HCT116 (cell line): ENCODE measurements around the gene LRP11. TPM values are rescaled to one million over a fixed set of nuclear protein-coding genes. Genes with fewer than 3 reads are reported as not detected.

Source experiments
- ATAC-seq: fragments of 200-7000 bp; cut with Tn5 transposase; 2 replicates; pipeline ENCODE4 v1.9.1; 2020; ENCODE audit warnings: mild to moderate bottlenecking, moderate library complexity
- BruUV-seq: library from RNA; stranded (reverse); fragments of 400-500 nt; replicated peaks from 2 replicates; lab custom pipeline; 2021; lab: Mats Ljungman, UMichigan
- CTCF ChIA-PET: fragments of 300-600 bp; sonication (Branson Sonifier 250); formaldehyde crosslinking; loops from one replicate; lab custom pipeline; 2021; ENCODE audit warnings: antibody characterized with exemption; lab: Charles Lee
- POLR2A ChIA-PET: fragments of 300-600, 350-600 bp; sonication (Branson Sonifier 250); formaldehyde crosslinking; loops from one replicate; lab custom pipeline; 2021; ENCODE audit warnings: antibody characterized with exemption; lab: Charles Lee
- RAD21 ChIA-PET, 2 experiments: fragments of 300-600 bp; sonication (Branson Sonifier 250); formaldehyde crosslinking; loops; one replicate each; lab custom pipeline; 2023; ENCODE audit warnings: low total read pairs in 2 of 2; ENCODE audit not compliant: uncharacterized antibody in 2 of 2, unreplicated experiment in 2 of 2, low non-redundant PET in 1 of 2; lab: Charles Lee
- DNase-seq: peaks from one replicate; pipeline ENCODE4 v3.0.0-alpha.2; 2010; ENCODE audit warnings: low read depth, low spot score
- H2AFZ ChIP-seq: fragments of 200-600 bp; shearing (Covaris generic), sonication (generic); 2 replicates; pipeline ENCODE4 v1.6.1; 2017; ENCODE audit warnings: low read depth, mixed run types, mixed read lengths, antibody characterized with exemption, low read length; ENCODE audit not compliant: poor library complexity, severe bottlenecking
- H3K27ac ChIP-seq: 2 replicates; pipeline ENCODE4 v1.5.1; 2012; ENCODE audit warnings: low read depth, low read length
- H3K27me3 ChIP-seq: fragments of 200-600 bp; sonication (generic); 2 replicates; pipeline ENCODE4 v1.6.1; 2016; ENCODE audit warnings: mixed run types, low read length, mixed read lengths; ENCODE audit not compliant: insufficient read depth
- H3K36me3 ChIP-seq, 2 experiments: fragments of 200-500 bp in 1 of 2; fragments of 200-600 bp in 1 of 2; sonication (Bioruptor generic) in 1 of 2; sonication (generic) in 1 of 2; 2 replicates each; pipeline versions ENCODE4 v1.5.1 to v1.6.1; 2014 to 2016; ENCODE audit warnings: low read length in 2 of 2, inconsistent platforms in 1 of 2, mixed read lengths in 1 of 2, mixed run types in 1 of 2; ENCODE audit not compliant: insufficient read depth in 2 of 2, control insufficient read depth in 1 of 2
- H3K4me1 ChIP-seq, 2 experiments: fragments of 200-600 bp in 1 of 2; sonication (generic) in 1 of 2; 2 replicates each; pipeline versions ENCODE4 v1.5.1 to v1.6.1; 2012 to 2017; ENCODE audit warnings: low read length in 2 of 2, inconsistent platforms in 1 of 2, mild to moderate bottlenecking in 1 of 2, mixed read lengths in 1 of 2, mixed run types in 1 of 2, moderate library complexity in 1 of 2; ENCODE audit not compliant: insufficient read depth in 2 of 2, control insufficient read depth in 1 of 2
- H3K4me2 ChIP-seq: fragments of 200-600 bp; sonication (generic); 2 replicates; pipeline ENCODE4 v1.6.1; 2017; ENCODE audit warnings: mixed run types, low read length, mixed read lengths
- H3K4me3 ChIP-seq, 2 experiments: fragments of 200-600 bp in 1 of 2; sonication (generic) in 1 of 2; replicated peaks in 1 of 2; 2 replicates each; pipeline ENCODE4 v1.5.1; 2011 to 2016; ENCODE audit warnings: low read length in 2 of 2, control low read depth in 1 of 2, low read depth in 1 of 2, mild to moderate bottlenecking in 1 of 2, mixed read lengths in 1 of 2, mixed run types in 1 of 2
- H3K79me2 ChIP-seq: fragments of 200-600 bp; sonication (generic); 2 replicates; pipeline ENCODE4 v1.6.1; 2017; ENCODE audit warnings: mild to moderate bottlenecking, mixed run types, low read length, moderate library complexity, mixed read lengths; ENCODE audit not compliant: insufficient read depth
- H3K9ac ChIP-seq: fragments of 200-600 bp; sonication (generic); 2 replicates; pipeline ENCODE4 v1.6.1; 2016; ENCODE audit warnings: low read length, mixed read lengths
- H3K9me2 ChIP-seq: fragments of 200-600 bp; sonication (generic), shearing (Covaris generic); 2 replicates; pipeline ENCODE4 v1.6.1; 2017; ENCODE audit warnings: mixed run types, mild to moderate bottlenecking, moderate library complexity; ENCODE audit not compliant: insufficient read depth
- H3K9me3 ChIP-seq, 2 experiments: fragments of 200-500 bp in 1 of 2; fragments of 200-600 bp in 1 of 2; sonication (Bioruptor generic) in 1 of 2; sonication (generic) in 1 of 2; 2 replicates each; pipeline ENCODE4 v1.6.1; 2014 to 2017; ENCODE audit warnings: low read length in 2 of 2, mixed read lengths in 2 of 2, inconsistent platforms in 1 of 2, low read depth in 1 of 2, mild to moderate bottlenecking in 1 of 2, mixed run types in 1 of 2, moderate library complexity in 1 of 2; ENCODE audit not compliant: control insufficient read depth in 1 of 2, insufficient read depth in 1 of 2
- H4K20me1 ChIP-seq: fragments of 200-600 bp; sonication (generic), shearing (Covaris generic); 2 replicates; pipeline ENCODE4 v1.6.1; 2017; ENCODE audit warnings: mixed run types, mild to moderate bottlenecking, moderate library complexity; ENCODE audit not compliant: insufficient read depth
- ELF1 ChIP-seq: IDR thresholded peaks from 2 replicates; pipeline ENCODE4 v1.6.1; 2012; ENCODE audit warnings: low read depth, borderline replicate concordance
- EZH2phosphoT487 ChIP-seq: fragments of 200-600 bp; IDR thresholded peaks from 2 replicates; pipeline ENCODE4 v1.6.1; 2018; ENCODE audit warnings: antibody characterized with exemption, borderline replicate concordance
- FOSL1 ChIP-seq: IDR thresholded peaks from 2 replicates; pipeline ENCODE4 v1.6.1; 2012; ENCODE audit warnings: low read depth
- JUND ChIP-seq: IDR thresholded peaks from 2 replicates; pipeline ENCODE4 v1.6.1; 2012
- POLR2A ChIP-seq: IDR thresholded peaks from 2 replicates; pipeline ENCODE4 v1.7.0; 2011; ENCODE audit warnings: borderline replicate concordance; ENCODE audit not compliant: insufficient read depth, insufficient read length; ENCODE audit errors: extremely low read depth
- TCF7L2 ChIP-seq: IDR thresholded peaks from 2 replicates; pipeline ENCODE4 v1.7.0; 2011; ENCODE audit warnings: borderline replicate concordance, inconsistent platforms; ENCODE audit not compliant: insufficient read depth, insufficient read length; ENCODE audit errors: extremely low read depth
- YY1 ChIP-seq: IDR thresholded peaks from 2 replicates; pipeline ENCODE4 v1.6.1; 2011; ENCODE audit warnings: low read length, low read depth, moderate library complexity, mild to moderate bottlenecking; ENCODE audit not compliant: insufficient replicate concordance; ENCODE audit errors: extremely low read depth
- intact Hi-C: fragments of 100-400 bp; cut with micrococcal nuclease; formaldehyde crosslinking; loops from 2 replicates; pipeline ENCODE4 v1.10.0; 2022
- total RNA-seq: library from RNA; stranded (reverse); gene quantifications from one replicate; pipeline ENCODE4 v1.2.1, GENCODE V29; 2021; ENCODE audit not compliant: unreplicated experiment
- TF ChIP-seq, protein P1 (sequence below): IDR thresholded peaks from 2 replicates; pipeline ENCODE4 v1.6.1; 2012; ENCODE audit warnings: low read depth
- TF ChIP-seq, protein P2 (sequence below): IDR thresholded peaks from 2 replicates; pipeline ENCODE4 v1.6.1; 2012
- TF ChIP-seq, protein P3 (sequence below): IDR thresholded peaks from 2 replicates; pipeline ENCODE4 v1.6.1; 2011; ENCODE audit warnings: mild to moderate bottlenecking, low read length, moderate library complexity; ENCODE audit not compliant: insufficient replicate concordance; ENCODE audit errors: extremely low read depth

The LRP11 gene
- total RNA-seq, 1 experiment from 2014 or later, result 27.8 TPM

DNA sequence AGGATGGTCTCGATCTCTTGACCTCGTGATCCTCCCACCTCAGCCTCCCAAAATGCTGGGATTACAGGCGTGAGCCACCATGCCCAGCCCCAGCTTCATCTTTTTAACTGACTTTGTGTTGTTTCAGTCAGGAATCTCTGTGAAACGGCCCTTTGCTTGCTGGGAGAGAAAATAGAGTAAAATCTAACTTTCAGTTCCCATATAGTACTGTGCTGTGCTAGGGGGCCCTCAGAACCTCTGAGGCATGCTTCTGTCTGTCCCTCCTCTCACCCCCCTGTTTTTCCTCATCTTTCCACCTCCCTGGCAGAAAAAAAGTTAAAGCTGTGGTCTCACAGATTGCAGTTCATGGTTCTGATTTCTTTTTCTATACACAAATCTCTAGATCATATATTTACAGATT is 48.4 kb downstream of the LRP11 start (continued):
- no peak for TF ChIP-seq YY1

DNA sequence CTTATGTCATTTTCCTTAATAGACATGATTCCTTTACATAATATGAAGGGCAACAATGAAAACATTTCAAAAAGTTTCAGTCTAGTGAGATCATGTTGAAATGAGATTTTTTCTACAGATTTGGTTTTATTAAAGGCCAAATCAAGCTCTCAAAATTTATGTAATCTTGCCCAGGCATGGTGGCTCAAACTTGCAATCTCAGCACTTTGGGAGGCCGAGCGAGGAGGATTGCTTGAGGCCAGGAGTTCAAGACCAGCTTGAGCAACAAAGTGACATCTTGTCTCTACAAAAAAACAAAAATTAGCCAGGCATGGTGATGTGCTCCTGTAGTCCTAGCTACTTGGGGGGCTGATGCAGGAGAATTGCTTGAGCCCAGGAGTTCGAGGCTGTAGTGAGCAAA is 50.8 kb downstream of the LRP11 start:
- intact Hi-C loops, result no loop called here
- no peak for ATAC-seq

DNA sequence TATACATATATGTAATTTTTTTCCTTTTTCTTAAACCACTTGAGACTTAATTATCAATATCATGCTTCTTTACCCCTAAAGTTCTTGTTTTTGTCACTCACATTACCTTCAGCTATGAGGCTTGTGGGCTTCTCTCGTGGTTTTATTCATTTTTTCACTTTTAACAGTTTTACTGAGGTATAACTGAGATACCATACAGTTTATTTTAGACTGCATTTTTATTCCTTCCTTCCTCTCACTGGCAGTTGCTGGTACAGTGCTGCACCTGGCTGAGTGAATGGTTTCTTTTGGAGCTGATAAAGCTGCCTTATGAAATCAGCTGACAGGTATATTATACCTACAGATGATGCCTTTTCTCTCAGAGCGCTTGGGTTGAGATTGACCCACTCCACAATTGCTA is 54.4 kb downstream of the LRP11 start:
- H2AFZ ChIP-seq, result no peak overlapping the region
- BruUV-seq, result no TSS peak
- H3K9me3 ChIP-seq, result no peaks in the 10 kb centered on the region
- ATAC-seq (no peak), DNase-seq (no peak)
- H3K4me1 ChIP-seq, result no peaks in the 10 kb centered on the region
- peaks cover 3 to 5% of the 10 kb centered on the region in 2 experiments; a peak in 2 of 4 replicates for H3K36me3 ChIP-seq
- H3K4me2 ChIP-seq, result no peak overlapping the region
- intact Hi-C loops, result no loop called here
- TF ChIP-seq POLR2A, result no peak
- TF ChIP-seq FOSL1, result no peak
- no peak for TF ChIP-seq JUND
- TF ChIP-seq, protein P1, sequence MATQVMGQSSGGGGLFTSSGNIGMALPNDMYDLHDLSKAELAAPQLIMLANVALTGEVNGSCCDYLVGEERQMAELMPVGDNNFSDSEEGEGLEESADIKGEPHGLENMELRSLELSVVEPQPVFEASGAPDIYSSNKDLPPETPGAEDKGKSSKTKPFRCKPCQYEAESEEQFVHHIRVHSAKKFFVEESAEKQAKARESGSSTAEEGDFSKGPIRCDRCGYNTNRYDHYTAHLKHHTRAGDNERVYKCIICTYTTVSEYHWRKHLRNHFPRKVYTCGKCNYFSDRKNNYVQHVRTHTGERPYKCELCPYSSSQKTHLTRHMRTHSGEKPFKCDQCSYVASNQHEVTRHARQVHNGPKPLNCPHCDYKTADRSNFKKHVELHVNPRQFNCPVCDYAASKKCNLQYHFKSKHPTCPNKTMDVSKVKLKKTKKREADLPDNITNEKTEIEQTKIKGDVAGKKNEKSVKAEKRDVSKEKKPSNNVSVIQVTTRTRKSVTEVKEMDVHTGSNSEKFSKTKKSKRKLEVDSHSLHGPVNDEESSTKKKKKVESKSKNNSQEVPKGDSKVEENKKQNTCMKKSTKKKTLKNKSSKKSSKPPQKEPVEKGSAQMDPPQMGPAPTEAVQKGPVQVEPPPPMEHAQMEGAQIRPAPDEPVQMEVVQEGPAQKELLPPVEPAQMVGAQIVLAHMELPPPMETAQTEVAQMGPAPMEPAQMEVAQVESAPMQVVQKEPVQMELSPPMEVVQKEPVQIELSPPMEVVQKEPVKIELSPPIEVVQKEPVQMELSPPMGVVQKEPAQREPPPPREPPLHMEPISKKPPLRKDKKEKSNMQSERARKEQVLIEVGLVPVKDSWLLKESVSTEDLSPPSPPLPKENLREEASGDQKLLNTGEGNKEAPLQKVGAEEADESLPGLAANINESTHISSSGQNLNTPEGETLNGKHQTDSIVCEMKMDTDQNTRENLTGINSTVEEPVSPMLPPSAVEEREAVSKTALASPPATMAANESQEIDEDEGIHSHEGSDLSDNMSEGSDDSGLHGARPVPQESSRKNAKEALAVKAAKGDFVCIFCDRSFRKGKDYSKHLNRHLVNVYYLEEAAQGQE, result no peak
- no peak for TF ChIP-seq TCF7L2
- TF ChIP-seq EZH2phosphoT487, result no peak
- no peak for TF ChIP-seq YY1
- TF ChIP-seq, protein P2, sequence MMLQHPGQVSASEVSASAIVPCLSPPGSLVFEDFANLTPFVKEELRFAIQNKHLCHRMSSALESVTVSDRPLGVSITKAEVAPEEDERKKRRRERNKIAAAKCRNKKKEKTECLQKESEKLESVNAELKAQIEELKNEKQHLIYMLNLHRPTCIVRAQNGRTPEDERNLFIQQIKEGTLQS, result no peak
- TF ChIP-seq ELF1, result no peak
- TF ChIP-seq, protein P3, sequence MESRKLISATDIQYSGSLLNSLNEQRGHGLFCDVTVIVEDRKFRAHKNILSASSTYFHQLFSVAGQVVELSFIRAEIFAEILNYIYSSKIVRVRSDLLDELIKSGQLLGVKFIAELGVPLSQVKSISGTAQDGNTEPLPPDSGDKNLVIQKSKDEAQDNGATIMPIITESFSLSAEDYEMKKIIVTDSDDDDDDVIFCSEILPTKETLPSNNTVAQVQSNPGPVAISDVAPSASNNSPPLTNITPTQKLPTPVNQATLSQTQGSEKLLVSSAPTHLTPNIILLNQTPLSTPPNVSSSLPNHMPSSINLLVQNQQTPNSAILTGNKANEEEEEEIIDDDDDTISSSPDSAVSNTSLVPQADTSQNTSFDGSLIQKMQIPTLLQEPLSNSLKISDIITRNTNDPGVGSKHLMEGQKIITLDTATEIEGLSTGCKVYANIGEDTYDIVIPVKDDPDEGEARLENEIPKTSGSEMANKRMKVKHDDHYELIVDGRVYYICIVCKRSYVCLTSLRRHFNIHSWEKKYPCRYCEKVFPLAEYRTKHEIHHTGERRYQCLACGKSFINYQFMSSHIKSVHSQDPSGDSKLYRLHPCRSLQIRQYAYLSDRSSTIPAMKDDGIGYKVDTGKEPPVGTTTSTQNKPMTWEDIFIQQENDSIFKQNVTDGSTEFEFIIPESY, result no peak
- H3K9me2 ChIP-seq, result no peaks in the 10 kb centered on the region
- ChIA-PET RAD21 (interaction anchor here in 1 of 2 experiments (0.7 kb wide), 1 partner anchor 25 kb away, joined by 3 read pairs; no protein-coding TSS in a partner anchor), POLR2A (no interaction called here), CTCF (no interaction called here)
- no peaks in the 10 kb centered on the region for H3K27me3 ChIP-seq
- no peak overlapping the region for H3K9ac ChIP-seq
- H4K20me1 ChIP-seq, result no peaks in the 10 kb centered on the region
- no peak overlapping the region for H3K27ac ChIP-seq
- H3K79me2 ChIP-seq, result no peaks in the 10 kb centered on the region
- H3K4me3 ChIP-seq, result no peak overlapping the region

More for the DNA sequence above, 50.8 kb downstream of the LRP11 start:
- no peaks in the 10 kb centered on the region for H3K79me2 ChIP-seq
- no peak for DNase-seq
- TF ChIP-seq ELF1, result no peak
- TF ChIP-seq, all 23 proteins: peak for 0
- RAD21 ChIA-PET, result no interaction called here
- H3K9me3 ChIP-seq, result no peaks in the 10 kb centered on the region
- BruUV-seq, result no TSS peak
- H3K4me1 ChIP-seq, result no peaks in the 10 kb centered on the region
- H3K27ac ChIP-seq, result no peak overlapping the region
- no peaks in the 10 kb centered on the region for H4K20me1 ChIP-seq
- CTCF ChIA-PET, result no interaction called here
- H3K36me3 ChIP-seq, result peaks cover 3 to 5% of the 10 kb centered on the region in 2 experiments; a peak in 2 of 4 replicates
- no peak overlapping the region for H2AFZ ChIP-seq
- H3K4me3 ChIP-seq, result no peak overlapping the region
- H3K9me2 ChIP-seq, result no peaks in the 10 kb centered on the region
- H3K27me3 ChIP-seq, result no peaks in the 10 kb centered on the region
- no peak overlapping the region for H3K4me2 ChIP-seq
- POLR2A ChIA-PET, result no interaction called here
- no peak overlapping the region for H3K9ac ChIP-seq
